ENCODE data around the gene CCDC183.

DNA sequence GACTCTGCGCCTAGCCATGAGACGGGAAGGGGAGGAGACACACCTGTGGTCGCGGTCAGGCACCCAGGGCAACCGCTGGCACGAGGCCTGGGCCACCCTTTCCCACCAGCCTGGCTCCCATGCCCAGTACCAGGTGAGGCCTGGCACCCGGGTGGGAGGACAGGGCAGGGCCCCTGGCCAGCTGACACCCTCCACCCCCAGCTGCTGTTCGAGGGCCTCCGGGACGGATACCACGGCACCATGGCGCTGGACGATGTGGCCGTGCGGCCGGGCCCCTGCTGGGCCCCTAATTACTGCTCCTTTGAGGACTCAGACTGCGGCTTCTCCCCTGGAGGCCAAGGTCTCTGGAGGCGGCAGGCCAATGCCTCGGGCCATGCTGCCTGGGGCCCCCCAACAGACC is 61.0 kb downstream of the CCDC183 start:
- TF ChIP-seq, protein P1, sequence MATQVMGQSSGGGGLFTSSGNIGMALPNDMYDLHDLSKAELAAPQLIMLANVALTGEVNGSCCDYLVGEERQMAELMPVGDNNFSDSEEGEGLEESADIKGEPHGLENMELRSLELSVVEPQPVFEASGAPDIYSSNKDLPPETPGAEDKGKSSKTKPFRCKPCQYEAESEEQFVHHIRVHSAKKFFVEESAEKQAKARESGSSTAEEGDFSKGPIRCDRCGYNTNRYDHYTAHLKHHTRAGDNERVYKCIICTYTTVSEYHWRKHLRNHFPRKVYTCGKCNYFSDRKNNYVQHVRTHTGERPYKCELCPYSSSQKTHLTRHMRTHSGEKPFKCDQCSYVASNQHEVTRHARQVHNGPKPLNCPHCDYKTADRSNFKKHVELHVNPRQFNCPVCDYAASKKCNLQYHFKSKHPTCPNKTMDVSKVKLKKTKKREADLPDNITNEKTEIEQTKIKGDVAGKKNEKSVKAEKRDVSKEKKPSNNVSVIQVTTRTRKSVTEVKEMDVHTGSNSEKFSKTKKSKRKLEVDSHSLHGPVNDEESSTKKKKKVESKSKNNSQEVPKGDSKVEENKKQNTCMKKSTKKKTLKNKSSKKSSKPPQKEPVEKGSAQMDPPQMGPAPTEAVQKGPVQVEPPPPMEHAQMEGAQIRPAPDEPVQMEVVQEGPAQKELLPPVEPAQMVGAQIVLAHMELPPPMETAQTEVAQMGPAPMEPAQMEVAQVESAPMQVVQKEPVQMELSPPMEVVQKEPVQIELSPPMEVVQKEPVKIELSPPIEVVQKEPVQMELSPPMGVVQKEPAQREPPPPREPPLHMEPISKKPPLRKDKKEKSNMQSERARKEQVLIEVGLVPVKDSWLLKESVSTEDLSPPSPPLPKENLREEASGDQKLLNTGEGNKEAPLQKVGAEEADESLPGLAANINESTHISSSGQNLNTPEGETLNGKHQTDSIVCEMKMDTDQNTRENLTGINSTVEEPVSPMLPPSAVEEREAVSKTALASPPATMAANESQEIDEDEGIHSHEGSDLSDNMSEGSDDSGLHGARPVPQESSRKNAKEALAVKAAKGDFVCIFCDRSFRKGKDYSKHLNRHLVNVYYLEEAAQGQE (IDR thresholded peaks at IDR 0.05; ENCODE audit: low read depth, low read length) = no peak
- TF ChIP-seq TCF12 (IDR thresholded peaks at IDR 0.05; ENCODE audit: low read depth, low read length) (no peak), CTCF (IDR thresholded peaks at IDR 0.05 in 2 of 3, conservative IDR thresholded peaks at IDR 0.05 in 1 of 3; ENCODE audit: control insufficient read depth in 2 of 3, extremely low read depth in 1 of 3, insufficient read depth in 1 of 3, low read depth in 3 of 3, low read length in 3 of 3) (no peak)
